HG03354 (cell line): Measurements from ENCODE around the gene SLC12A4.

ENCODE experiments used
- ATAC-seq: cut with Tn5 transposase; IDR thresholded peaks from one replicate; pipeline ENCODE4 v1.9.1; 2021; ENCODE audit warnings: mild to moderate bottlenecking; ENCODE audit not compliant: unreplicated experiment, poor library complexity, severe bottlenecking

The SLC12A4 gene

DNA sequence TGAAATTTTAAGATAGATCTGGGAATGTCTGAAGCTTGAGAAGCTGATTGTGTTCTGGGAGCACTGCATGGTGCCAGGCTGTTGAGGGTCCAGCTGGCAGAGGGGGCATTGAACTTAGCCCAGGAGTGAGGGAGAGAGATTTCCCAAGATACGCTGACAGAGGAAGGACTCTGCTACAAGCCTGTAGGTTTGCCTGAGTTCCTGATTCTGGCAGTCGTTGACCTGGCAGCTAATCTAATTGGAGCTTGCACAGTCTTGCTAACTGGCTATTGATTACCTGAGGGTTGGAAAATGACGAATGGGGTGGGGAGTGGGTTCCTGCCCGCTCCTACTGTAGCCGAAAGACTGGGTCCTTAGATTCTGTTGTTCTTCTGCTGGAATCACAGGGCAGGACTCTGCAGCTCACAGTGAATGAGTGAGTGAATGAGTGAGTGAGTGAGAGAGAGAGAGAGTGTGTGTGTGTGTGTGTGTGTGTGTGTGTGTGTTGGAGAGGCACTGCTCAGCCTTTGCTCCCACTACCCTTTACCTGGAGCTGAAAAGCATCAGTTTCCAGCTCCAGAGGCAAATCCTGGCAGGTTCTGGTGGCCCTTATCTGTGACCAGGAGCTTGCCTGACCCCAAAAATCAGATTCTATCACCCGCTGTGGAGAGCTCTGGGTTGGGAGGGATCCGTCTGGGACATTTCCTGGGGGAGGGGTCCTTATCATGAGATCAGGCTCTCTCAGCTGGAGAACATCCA is 53.5 kb downstream of the SLC12A4 start:
- ATAC-seq = no peak

DNA sequence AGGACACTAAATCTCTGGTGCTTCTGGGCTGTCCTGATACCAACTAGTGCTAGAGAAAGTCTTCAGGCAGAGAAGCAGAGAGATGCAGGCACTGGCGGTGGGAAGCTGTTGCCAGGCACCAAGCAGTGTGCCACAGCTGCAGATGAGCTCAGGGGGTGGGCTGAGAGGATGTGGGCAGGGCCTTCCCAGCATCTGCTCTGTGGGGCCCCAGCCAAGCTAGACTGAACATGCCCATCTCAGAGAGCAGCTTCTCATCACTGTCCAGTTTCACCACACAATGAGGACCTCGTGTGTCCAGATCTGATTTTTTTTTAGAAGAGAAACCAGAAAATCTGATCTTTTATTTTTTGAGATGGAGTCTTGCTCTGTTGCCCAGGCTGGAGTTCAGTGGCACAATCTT is 58.3 kb downstream of the SLC12A4 start:
- no peak for ATAC-seq

DNA sequence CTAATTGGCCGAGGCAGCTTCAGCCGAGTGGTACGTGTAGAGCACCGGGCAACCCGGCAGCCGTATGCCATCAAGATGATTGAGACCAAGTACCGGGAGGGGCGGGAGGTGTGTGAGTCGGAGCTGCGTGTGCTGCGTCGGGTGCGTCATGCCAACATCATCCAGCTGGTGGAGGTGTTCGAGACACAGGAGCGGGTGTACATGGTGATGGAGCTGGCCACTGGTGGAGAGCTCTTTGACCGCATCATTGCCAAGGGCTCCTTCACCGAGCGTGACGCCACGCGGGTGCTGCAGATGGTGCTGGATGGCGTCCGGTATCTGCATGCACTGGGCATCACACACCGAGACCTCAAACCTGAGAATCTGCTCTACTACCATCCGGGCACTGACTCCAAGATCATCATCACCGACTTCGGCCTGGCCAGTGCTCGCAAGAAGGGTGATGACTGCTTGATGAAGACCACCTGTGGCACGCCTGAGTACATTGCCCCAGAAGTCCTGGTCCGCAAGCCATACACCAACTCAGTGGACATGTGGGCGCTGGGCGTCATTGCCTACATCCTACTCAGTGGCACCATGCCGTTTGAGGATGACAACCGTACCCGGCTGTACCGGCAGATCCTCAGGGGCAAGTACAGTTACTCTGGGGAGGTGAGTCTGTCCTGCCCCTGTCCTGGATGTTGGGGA is 59.2 kb downstream of the SLC12A4 start:
- ATAC-seq = no peak

DNA sequence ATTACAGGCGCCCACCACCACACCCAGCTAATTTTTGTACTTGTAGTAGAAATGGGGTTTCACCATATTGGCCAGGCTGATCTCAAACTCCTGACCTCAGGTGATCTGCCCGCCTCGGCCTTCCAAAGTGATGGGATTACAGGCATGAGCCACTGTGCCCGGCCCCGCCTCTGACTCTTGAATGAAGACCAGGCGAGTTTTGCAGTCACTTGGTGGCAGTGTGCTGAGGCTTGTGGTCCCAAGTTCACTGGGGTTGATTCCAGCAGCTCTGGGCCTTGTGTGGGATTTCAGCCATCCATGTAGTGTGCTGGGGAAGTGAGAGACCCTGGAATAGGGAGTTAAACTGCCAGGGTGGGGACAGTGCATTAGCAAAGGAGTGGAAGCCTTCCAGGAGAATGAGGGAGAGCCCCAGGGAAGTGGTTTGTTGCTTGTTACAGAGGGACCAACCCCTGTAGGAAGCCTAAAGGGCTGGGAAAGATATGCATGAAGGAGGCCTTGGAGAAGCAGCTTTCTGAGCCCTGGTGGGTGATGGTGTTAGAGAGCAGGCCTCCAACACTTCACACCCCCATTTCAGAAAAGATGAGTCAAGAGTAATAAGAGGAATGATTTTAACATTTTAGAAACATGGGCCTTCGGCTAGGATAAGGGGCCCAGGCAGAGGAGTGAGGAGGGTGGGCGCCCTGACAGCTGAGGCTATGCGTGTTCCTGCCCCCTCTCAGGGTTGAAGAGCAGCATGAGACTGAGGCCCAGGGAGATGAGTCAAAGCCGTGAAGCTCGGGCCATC is 60.8 kb downstream of the SLC12A4 start:
- ATAC-seq = no peak

DNA sequence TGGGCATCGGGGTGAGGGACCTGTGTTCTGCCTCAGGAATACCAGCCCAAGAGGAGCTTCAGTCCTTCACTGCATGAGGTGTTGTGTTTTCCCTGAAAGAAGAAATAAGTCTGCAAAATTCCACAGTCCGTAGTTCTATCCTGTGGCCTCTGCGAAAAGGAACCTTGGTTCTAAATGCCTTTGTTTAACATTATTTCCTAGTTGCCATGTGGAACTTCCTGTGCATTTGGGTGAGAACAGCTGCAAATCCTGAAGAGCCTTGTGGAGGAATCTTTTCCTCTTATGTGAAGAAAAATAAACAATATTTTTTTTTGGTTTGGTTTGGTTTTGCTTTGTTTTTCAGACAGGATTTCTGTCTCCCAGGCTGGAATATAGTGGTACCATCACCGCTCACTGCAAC is 65.6 kb downstream of the SLC12A4 start:
- ATAC-seq = no peak

DNA sequence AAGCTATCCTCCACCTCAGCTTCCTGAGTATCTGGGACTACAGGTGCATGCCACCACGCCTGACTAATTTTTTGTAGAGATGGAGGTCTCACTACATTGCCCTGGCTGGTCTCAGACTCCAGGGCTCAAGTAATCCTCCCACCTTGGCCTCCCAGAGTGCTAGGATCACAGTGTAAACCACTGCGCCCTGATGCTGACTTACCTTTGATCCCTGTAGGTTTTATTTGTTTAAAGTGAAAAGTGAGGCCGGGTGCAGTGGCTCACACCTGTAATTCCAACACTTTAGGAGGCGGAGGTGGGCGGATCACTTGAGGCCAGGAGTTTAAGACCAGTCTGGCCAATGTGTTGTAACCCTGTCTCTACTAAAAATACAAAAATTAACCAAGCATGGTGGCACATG is 66.7 kb downstream of the SLC12A4 start:
- no peak for ATAC-seq

DNA sequence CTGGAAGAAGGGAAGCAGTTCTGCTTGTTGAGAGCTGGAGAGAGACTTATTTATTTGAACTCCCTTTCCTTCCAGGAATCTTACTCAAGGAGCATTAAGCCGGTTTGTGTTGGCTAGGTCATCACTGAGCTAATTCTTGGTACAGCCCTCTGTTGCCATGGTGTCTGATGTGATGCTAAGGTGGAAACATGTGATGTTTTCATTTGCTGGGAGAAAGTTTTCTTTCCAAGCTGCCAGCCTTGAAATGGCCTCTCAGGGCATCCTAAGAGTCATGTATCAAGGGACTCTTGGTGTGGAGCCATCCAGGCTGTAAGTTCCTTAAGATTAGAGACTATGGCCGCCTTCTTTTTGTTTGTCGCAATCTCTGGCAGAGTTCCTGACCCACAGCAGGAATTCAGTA is 71.2 kb downstream of the SLC12A4 start:
- ATAC-seq = no peak

DNA sequence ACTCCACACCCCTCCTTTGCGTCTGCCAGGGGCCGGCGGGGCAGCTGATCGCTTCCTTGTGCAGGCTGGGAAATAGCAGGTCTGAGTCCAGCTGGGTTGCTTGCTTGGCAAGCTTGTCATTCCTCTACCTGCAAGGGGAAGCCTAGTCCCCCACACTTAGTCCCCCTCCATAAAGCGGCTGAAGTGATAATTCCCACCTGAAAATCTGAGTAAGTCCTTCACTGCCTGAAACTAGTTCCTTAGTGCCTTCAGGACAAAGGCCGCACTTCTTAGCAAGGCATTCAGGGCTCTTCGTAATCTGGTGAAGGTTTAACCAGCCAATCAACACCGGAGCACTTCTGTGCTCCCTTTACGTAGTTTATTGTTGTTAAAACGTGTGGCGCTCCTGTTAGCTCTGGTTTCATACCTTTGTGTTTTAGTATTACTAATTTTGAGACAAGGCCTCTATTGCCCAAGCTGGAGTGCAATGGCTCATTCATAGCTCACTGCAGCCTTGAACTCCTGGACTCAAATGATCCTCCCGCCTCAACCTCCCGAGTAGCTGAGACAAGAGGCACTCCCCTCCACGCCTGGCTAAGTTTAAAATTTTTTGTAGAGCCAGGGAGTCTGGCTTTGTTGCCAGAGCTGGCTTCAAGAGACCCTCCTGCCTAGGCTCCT is 74.6 kb downstream of the SLC12A4 start:
- ATAC-seq = no peak
